Suprapubic skin (tissue), 4 donors: ENCODE results near the gene ATF1.

Experiments used
- EP300 ChIP-seq: sonication (generic); formaldehyde crosslinking; IDR thresholded peaks from one replicate; pipeline ENCODE4 v1.6.1; 2017; ENCODE audit warnings: antibody characterized with exemption
- POLR2A ChIP-seq, 2 donors: fragments of 450-650 bp; IDR thresholded peaks; one replicate each; pipeline ENCODE4 v1.6.1; 2017; ENCODE audit warnings: antibody characterized with exemption in 2 of 2, mild to moderate bottlenecking in 2 of 2, moderate library complexity in 2 of 2
- POLR2AphosphoS5 ChIP-seq, 3 donors: sonication (generic); formaldehyde crosslinking; IDR thresholded peaks; one replicate each; pipeline ENCODE4 v1.6.1; 2017; ENCODE audit warnings: antibody characterized with exemption in 3 of 3
- TF ChIP-seq, protein P1 (sequence below), 2 donors: fragments of 200-600 bp in 1 of 2; fragments of 450-650 bp in 1 of 2; sonication (generic) in 1 of 2; IDR thresholded peaks; one replicate each; pipeline ENCODE4 v1.5.1; 2016 to 2019; ENCODE audit warnings: antibody characterized with exemption in 2 of 2, mild to moderate bottlenecking in 1 of 2, moderate library complexity in 1 of 2

DNA sequence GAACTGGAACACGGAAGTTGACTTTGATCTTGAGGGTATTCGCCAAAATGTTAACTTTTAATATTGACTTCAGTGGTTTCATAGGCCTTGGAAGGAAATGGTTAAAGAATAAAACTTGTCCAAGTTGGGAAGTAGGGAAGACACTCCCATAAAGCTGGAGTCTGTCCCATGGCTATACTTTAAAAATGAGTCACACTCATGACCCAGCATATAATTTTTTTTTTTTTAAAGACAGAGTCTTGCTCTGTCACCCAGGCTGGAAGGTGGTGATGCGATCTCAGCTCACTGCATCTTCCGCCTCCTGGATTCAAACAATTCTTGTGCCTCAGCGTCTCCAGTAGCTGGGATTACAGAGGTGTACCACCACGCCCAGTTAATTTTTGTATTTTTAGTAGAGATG is 98.4 kb downstream of the ATF1 start:
- TF ChIP-seq, protein P1, sequence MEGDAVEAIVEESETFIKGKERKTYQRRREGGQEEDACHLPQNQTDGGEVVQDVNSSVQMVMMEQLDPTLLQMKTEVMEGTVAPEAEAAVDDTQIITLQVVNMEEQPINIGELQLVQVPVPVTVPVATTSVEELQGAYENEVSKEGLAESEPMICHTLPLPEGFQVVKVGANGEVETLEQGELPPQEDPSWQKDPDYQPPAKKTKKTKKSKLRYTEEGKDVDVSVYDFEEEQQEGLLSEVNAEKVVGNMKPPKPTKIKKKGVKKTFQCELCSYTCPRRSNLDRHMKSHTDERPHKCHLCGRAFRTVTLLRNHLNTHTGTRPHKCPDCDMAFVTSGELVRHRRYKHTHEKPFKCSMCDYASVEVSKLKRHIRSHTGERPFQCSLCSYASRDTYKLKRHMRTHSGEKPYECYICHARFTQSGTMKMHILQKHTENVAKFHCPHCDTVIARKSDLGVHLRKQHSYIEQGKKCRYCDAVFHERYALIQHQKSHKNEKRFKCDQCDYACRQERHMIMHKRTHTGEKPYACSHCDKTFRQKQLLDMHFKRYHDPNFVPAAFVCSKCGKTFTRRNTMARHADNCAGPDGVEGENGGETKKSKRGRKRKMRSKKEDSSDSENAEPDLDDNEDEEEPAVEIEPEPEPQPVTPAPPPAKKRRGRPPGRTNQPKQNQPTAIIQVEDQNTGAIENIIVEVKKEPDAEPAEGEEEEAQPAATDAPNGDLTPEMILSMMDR (IDR thresholded peaks at IDR 0.05) = no peak
- no peak for TF ChIP-seq POLR2AphosphoS5 (IDR thresholded peaks at IDR 0.05)
- TF ChIP-seq POLR2A (IDR thresholded peaks at IDR 0.05) = no peak
- no peak for TF ChIP-seq EP300
